ENCODE data around the gene GABPB1. TPM values are rescaled to one million over a fixed set of nuclear protein-coding genes. Genes with fewer than 3 reads are reported as not detected.

The GABPB1 gene
- total RNA-seq, 1 donor from 2014 or later = 85.0 TPM

- no peak overlapping the region for H3K4me3 ChIP-seq (ENCODE audit: low read depth, low read length)
- no peak for TF ChIP-seq CTCF (IDR thresholded peaks at IDR 0.05; ENCODE audit: insufficient read depth, low read length, severe bottlenecking)
- FAIRE-seq = no peak
Measured at GRCh38 chr15:50307799-50308198, 47.2 kb downstream of the GABPB1 start.

GRCh38 chr15:50304836-50305235 lies 50.2 kb downstream of the GABPB1 start:
- FAIRE-seq (no peak), DNase-seq (ENCODE audit: low read depth) (no peak)
- no peak overlapping the region for H3K4me3 ChIP-seq (ENCODE audit: low read depth, low read length)
- no peaks in the 10 kb centered on the region for H3K27me3 ChIP-seq (ENCODE audit: control insufficient read depth, insufficient read depth, low read length)
- TF ChIP-seq CTCF (IDR thresholded peaks at IDR 0.05; ENCODE audit: insufficient read depth, low read length, severe bottlenecking) = no peak
- H3K36me3 ChIP-seq (ENCODE audit: control insufficient read depth, insufficient read depth, low read length) = no peaks in the 10 kb centered on the region

More at GRCh38 chr15:50307799-50308198, 47.2 kb downstream of the GABPB1 start:
- Histone ChIP-seq H3K27me3 (ENCODE audit: control insufficient read depth, insufficient read depth, low read length) (no peaks in the 10 kb centered on the region), H3K36me3 (ENCODE audit: control insufficient read depth, insufficient read depth, low read length) (no peaks in the 10 kb centered on the region)
- no peak for DNase-seq (ENCODE audit: low read depth)

GRCh38 chr15:50302581-50302980 lies 52.4 kb downstream of the GABPB1 start:
- no peak for DNase-seq (ENCODE audit: low read depth)
- Histone ChIP-seq H3K36me3 (ENCODE audit: control insufficient read depth, insufficient read depth, low read length) (no peaks in the 10 kb centered on the region), H3K4me3 (ENCODE audit: low read depth, low read length) (no peak overlapping the region), H3K27me3 (ENCODE audit: control insufficient read depth, insufficient read depth, low read length) (no peaks in the 10 kb centered on the region)
- TF ChIP-seq CTCF (IDR thresholded peaks at IDR 0.05; ENCODE audit: insufficient read depth, low read length, severe bottlenecking) = no peak
- FAIRE-seq = no peak

GRCh38 chr15:50298340-50298739 lies 56.7 kb downstream of the GABPB1 start:
- no peak for TF ChIP-seq CTCF (IDR thresholded peaks at IDR 0.05; ENCODE audit: insufficient read depth, low read length, severe bottlenecking)
- no peak for DNase-seq (ENCODE audit: low read depth)
- Histone ChIP-seq H3K27me3 (ENCODE audit: control insufficient read depth, insufficient read depth, low read length) (no peaks in the 10 kb centered on the region), H3K36me3 (ENCODE audit: control insufficient read depth, insufficient read depth, low read length) (no peaks in the 10 kb centered on the region), H3K4me3 (ENCODE audit: low read depth, low read length) (no peak overlapping the region)
- FAIRE-seq = no peak

GRCh38 chr15:50295966-50296365 lies 59.0 kb downstream of the GABPB1 start:
- no peak for TF ChIP-seq CTCF (IDR thresholded peaks at IDR 0.05; ENCODE audit: insufficient read depth, low read length, severe bottlenecking)
- Histone ChIP-seq H3K27me3 (ENCODE audit: control insufficient read depth, insufficient read depth, low read length) (no peaks in the 10 kb centered on the region), H3K36me3 (ENCODE audit: control insufficient read depth, insufficient read depth, low read length) (no peaks in the 10 kb centered on the region), H3K4me3 (ENCODE audit: low read depth, low read length) (no peak overlapping the region)
- DNase-seq (ENCODE audit: low read depth) (no peak), FAIRE-seq (no peak)

- no peak for FAIRE-seq
- DNase-seq (ENCODE audit: low read depth) = no peak
- TF ChIP-seq CTCF (IDR thresholded peaks at IDR 0.05; ENCODE audit: insufficient read depth, low read length, severe bottlenecking) = no peak
Measured at GRCh38 chr15:50289749-50290148, 65.2 kb downstream of the GABPB1 start.

More at GRCh38 chr15:50289749-50290148, 65.2 kb downstream of the GABPB1 start:
- no peaks in the 10 kb centered on the region for H3K36me3 ChIP-seq (ENCODE audit: control insufficient read depth, insufficient read depth, low read length)
- no peak overlapping the region for H3K4me3 ChIP-seq (ENCODE audit: low read depth, low read length)
- no peaks in the 10 kb centered on the region for H3K27me3 ChIP-seq (ENCODE audit: control insufficient read depth, insufficient read depth, low read length)
